T-cell (primary cell): ENCODE data around the gene ZFYVE27. TPM values are rescaled to one million over a fixed set of nuclear protein-coding genes. Genes with fewer than 3 reads are reported as not detected.

Experiments used
- ATAC-seq, 4 experiments: fragments of 200-7000 bp in 3 of 4; fragments of 150-1000 bp in 1 of 4; cut with Tn5 transposase; replicated peaks in 1 of 4; 1 replicate in 3 of 4; 2 replicates in 1 of 4; pipeline ENCODE4 v1.10.0; 2021; ENCODE audit warnings: moderate library complexity in 3 of 4, mild to moderate bottlenecking in 2 of 4, moderate number of reproducible peaks in 1 of 4
- CTCF ChIA-PET, 2 donors: fragments of 300-600 bp; sonication (Branson Sonifier 250); formaldehyde crosslinking; loops; one replicate each; lab custom pipeline; 2022; ENCODE audit warnings: antibody characterized with exemption in 2 of 2; lab: Charles Lee
- POLR2A ChIA-PET, 2 donors: fragments of 300-600 bp; sonication (Branson Sonifier 250); formaldehyde crosslinking; loops; one replicate each; lab custom pipeline; 2022; ENCODE audit warnings: antibody characterized with exemption in 2 of 2; lab: Charles Lee
- DNase-seq, 35 experiments: peaks; one replicate each; pipeline versions ENCODE4 v3.0.0 to v3.0.0-alpha.2; 2013 to 2023
- H3K27ac ChIP-seq: one replicate; pipeline ENCODE4 v1.5.1; 2013; ENCODE audit warnings: low read length
- H3K27me3 ChIP-seq, 2 experiments: replicated peaks in 1 of 2; 1 replicate in 1 of 2; 2 replicates in 1 of 2; pipeline versions ENCODE4 v1.6.1 to v1.7.0; 2013; ENCODE audit warnings: low read length in 1 of 2, mixed read lengths in 1 of 2; ENCODE audit not compliant: control insufficient read depth in 2 of 2, insufficient read depth in 2 of 2; ENCODE audit errors: extremely low read depth in 1 of 2
- H3K36me3 ChIP-seq, 2 donors: 1 replicate in 1 of 2; 2 replicates in 1 of 2; pipeline versions ENCODE4 v1.6.1 to v1.7.0; 2013; ENCODE audit warnings: low read length in 1 of 2; ENCODE audit not compliant: control insufficient read depth in 2 of 2, insufficient read depth in 1 of 2; ENCODE audit errors: extremely low read depth in 1 of 2
- H3K4me1 ChIP-seq, 2 experiments: 1 replicate in 1 of 2; 2 replicates in 1 of 2; pipeline versions ENCODE4 v1.6.1 to v1.7.0; 2013; ENCODE audit warnings: low read length in 2 of 2, mixed read lengths in 1 of 2; ENCODE audit not compliant: insufficient read depth in 2 of 2, control insufficient read depth in 1 of 2; ENCODE audit errors: extremely low read depth in 1 of 2
- H3K4me3 ChIP-seq, 2 donors: 1 replicate in 1 of 2; 2 replicates in 1 of 2; pipeline versions ENCODE4 v1.5.1 to v1.7.0; 2013; ENCODE audit warnings: mild to moderate bottlenecking in 2 of 2, low read length in 1 of 2, moderate library complexity in 1 of 2; ENCODE audit not compliant: control insufficient read depth in 1 of 2; ENCODE audit errors: extremely low read depth in 1 of 2
- H3K9me3 ChIP-seq: 2 replicates; pipeline ENCODE4 v1.7.0; 2013
- H3K27ac Mint-ChIP-seq, 2 donors: one replicate each; pipeline ENCODE4 v1.8.0; 2020 to 2021; ENCODE audit warnings: mild to moderate bottlenecking in 2 of 2, mixed read lengths in 2 of 2
- H3K27me3 Mint-ChIP-seq, 2 donors: one replicate each; pipeline ENCODE4 v1.8.0; 2021 to 2022; ENCODE audit warnings: mixed read lengths in 2 of 2
- H3K36me3 Mint-ChIP-seq: one replicate; pipeline ENCODE4 v1.8.0; 2021; ENCODE audit warnings: mixed read lengths
- H3K4me1 Mint-ChIP-seq, 3 donors: one replicate each; pipeline ENCODE4 v1.8.0; 2020 to 2022; ENCODE audit warnings: mixed read lengths in 3 of 3, mild to moderate bottlenecking in 1 of 3
- H3K4me3 Mint-ChIP-seq, 3 donors: one replicate each; pipeline ENCODE4 v1.8.0; 2020 to 2022; ENCODE audit warnings: mild to moderate bottlenecking in 3 of 3, mixed read lengths in 3 of 3, moderate library complexity in 3 of 3
- H3K9me3 Mint-ChIP-seq, 3 donors: one replicate each; pipeline ENCODE4 v1.8.0; 2020 to 2022; ENCODE audit warnings: mixed read lengths in 3 of 3
- WGBS: methylation state at CpG from one replicate; pipeline ENCODE4 v1.1.5; 2013; ENCODE audit warnings: missing lambda C conversion rate; ENCODE audit not compliant: insufficient coverage; 5-methylcytosine and 5-hydroxymethylcytosine counted together
- total RNA-seq, 35 experiments: library from RNA in 6 of 35; stranded (reverse) in 6 of 35; fragments of 120-200 nt in 1 of 35; gene quantifications; one replicate each; pipeline versions ENCODE4 v1.2.1 to v1.2.4 and lab custom pipeline; 2013 to 2026

ZFYVE27 gene
- total RNA-seq, 5 donors from 2014 or later (not counting 1 experiment from before 2014, with no cell fraction given) = 57.6 to 68.0 (median 60.0) TPM

DNA sequence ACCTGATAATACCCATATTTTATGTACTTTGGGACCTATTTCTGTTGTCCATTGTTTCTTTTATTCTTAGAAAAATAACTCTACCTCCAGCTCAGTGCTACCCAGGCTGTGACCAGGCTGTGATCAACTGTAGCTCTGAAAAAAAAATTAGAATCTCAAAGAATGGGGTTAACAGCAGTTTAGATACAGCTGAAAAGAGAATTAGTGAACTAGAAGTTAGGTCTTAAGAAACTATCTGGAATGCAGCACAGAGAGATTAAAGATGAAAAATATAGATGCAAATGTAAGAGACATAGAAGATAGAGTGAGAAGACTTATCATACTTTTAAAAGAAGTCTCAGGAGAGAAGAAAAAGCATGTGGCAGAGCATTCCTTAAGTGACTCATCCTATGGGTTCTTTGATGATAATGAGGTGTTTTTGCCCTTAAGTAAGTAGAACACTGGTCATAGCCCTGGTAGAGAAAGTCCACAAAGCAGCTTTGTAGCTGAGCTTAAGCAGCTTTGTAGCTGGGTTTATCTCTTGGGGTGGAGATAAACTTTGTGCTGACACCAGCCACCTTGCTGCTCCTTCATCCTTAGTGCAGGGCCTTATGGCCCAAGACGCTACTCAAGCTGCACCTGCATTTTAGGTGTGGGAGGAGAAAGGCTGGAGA is 62.2 kb downstream of the ZFYVE27 start:
- Histone ChIP-seq H3K36me3 (no peaks in the 10 kb centered on the region), H3K9me3 (no peaks in the 10 kb centered on the region), H3K4me3 (no peak overlapping the region), H3K4me1 (peaks cover 10 to 19% of the 10 kb centered on the region in 2 experiments), H3K27me3 (no peaks in the 10 kb centered on the region), H3K27ac (no peak overlapping the region)
- no peak overlapping the region for H3K27ac Mint-ChIP-seq
- H3K4me1 Mint-ChIP-seq = peaks cover 29 to 37% (median 32%) of the 10 kb centered on the region in 3 donors
- ATAC-seq = no peak
- no CpG with 5 or more reads among the region's 1 CpG for WGBS
- POLR2A ChIA-PET = interaction anchor here in 1 of 2 donors (0.7 kb wide), 1 partner anchor 50 kb away, joined by 3 read pairs; no protein-coding TSS in a partner anchor
- no peak overlapping the region for H3K4me3 Mint-ChIP-seq
- H3K36me3 Mint-ChIP-seq = peaks cover 7% of the 10 kb centered on the region
- no peaks in the 10 kb centered on the region for H3K27me3 Mint-ChIP-seq
- peaks cover 0 to 13% (median 3%) of the 10 kb centered on the region in 3 donors for H3K9me3 Mint-ChIP-seq
- CTCF ChIA-PET = interaction anchor here in 1 of 2 donors (0.6 kb wide), 1 partner anchor 1641 kb away, joined by 5 read pairs; no protein-coding TSS in a partner anchor
- DNase-seq = no peak

DNA sequence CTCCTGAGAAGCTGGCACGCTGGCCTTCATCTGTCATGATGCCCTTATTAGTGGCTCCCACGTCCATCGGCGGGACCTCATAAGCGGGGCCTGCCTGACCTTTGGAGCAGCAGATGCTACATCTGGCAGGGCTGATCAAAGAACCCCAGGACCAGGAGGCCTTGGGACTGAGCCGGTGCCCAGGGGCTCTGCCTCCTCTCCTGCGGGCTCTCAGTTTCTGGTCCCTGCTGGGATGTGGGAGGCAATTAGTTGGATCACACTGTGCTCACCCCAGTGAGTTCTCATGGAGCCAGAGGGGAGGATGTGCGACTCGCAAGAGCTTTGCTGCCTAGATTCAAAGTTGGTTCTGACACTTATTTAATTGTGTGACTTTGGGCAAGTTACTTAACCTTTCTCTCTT is 63.5 kb downstream of the ZFYVE27 start:
- CTCF ChIA-PET = no interaction called here
- peaks cover 25 to 38% (median 27%) of the 10 kb centered on the region in 3 donors for H3K4me1 Mint-ChIP-seq
- Histone ChIP-seq H3K4me1 (peaks cover 10 to 19% of the 10 kb centered on the region in 2 experiments), H3K36me3 (no peaks in the 10 kb centered on the region), H3K27me3 (no peaks in the 10 kb centered on the region), H3K27ac (no peak overlapping the region), H3K9me3 (no peaks in the 10 kb centered on the region), H3K4me3 (no peak overlapping the region)
- H3K4me3 Mint-ChIP-seq = no peak overlapping the region
- peaks cover 0 to 13% (median 3%) of the 10 kb centered on the region in 3 donors for H3K9me3 Mint-ChIP-seq
- no peak overlapping the region for H3K27ac Mint-ChIP-seq
- no peaks in the 10 kb centered on the region for H3K27me3 Mint-ChIP-seq
- POLR2A ChIA-PET = no interaction called here
- DNase-seq = no peak
- 91% methylated on average over 6 of the region's 9 CpGs for WGBS
- no peak for ATAC-seq
- peaks cover 7% of the 10 kb centered on the region for H3K36me3 Mint-ChIP-seq

DNA sequence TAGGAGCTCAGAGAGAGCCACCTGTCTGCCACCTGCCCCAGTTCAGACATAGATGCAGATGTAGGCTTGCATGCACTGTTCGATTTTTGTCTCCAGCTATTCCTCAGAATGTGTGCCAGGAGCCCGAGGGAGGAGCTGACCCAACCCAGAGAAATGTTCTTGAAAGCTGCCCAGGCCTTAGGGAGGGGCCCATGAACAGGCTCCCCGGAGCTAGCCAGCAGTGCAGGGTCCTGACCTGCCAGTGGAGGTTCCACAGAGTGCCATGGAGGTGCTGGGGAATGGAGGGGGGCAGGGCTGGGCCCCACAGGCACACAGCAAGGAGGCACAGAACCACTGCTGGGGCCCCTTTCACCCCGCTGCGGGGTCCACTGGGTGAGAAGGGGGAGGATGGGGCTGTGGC is 64.5 kb downstream of the ZFYVE27 start:
- CTCF ChIA-PET = no interaction called here
- peaks cover 7% of the 10 kb centered on the region for H3K36me3 Mint-ChIP-seq

DNA sequence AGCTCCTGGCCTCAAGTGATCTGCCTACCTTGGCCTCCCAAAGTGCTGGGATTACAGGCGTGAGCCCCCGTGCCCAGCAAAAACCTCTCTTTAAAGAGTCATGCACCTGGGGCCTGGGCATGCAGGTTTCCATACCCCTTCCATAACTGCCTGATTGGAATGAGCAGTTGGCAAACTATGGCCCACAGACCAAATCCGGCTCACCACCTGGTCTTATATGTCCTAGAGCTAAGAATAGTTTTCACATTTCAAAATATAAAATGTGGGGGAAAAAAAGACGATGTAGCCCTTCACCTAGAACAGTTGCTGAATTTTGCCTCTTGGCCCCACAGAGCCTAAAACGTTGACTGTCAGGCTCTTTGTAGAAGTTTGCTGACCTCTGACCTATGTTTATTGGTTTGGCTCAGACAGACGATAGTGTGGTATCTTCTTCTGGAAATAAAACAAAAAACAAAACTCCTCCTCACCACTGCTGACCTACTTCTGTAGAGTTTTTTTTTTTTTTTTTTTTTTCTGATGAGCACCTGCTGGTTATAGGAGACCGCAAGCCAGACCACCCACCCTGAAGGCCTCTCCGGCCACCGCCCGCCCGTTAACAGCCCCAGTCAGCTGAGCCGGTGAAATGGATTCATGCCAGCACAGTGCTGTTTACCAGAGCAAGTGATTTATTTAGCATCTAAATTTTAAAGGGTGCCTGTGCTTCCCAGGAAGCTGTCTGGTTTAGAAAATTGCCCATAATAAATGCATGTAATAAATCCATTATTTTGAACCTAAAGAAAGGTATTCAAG is 68.4 kb downstream of the ZFYVE27 start:
- H3K4me1 Mint-ChIP-seq = peaks cover 0 to 7% (median 2%) of the 10 kb centered on the region in 3 donors
- WGBS = 84% methylated on average over 8 of the region's 12 CpGs
- Histone ChIP-seq H3K4me1 (no peaks in the 10 kb centered on the region), H3K27me3 (peaks cover 0 to 8% of the 10 kb centered on the region in 2 experiments), H3K4me3 (no peak overlapping the region), H3K36me3 (no peaks in the 10 kb centered on the region), H3K27ac (no peak overlapping the region), H3K9me3 (no peaks in the 10 kb centered on the region)
- no peaks in the 10 kb centered on the region for H3K27me3 Mint-ChIP-seq
- no peaks in the 10 kb centered on the region for H3K9me3 Mint-ChIP-seq
- POLR2A ChIA-PET = no interaction called here
- DNase-seq = no peak
- H3K36me3 Mint-ChIP-seq = no peaks in the 10 kb centered on the region
- H3K27ac Mint-ChIP-seq = no peak overlapping the region
- CTCF ChIA-PET = no interaction called here
- no peak overlapping the region for H3K4me3 Mint-ChIP-seq
- no peak for ATAC-seq

More for the DNA sequence above, 64.5 kb downstream of the ZFYVE27 start:
- DNase-seq (no peak), ATAC-seq (no peak)
- peaks cover 0 to 13% (median 3%) of the 10 kb centered on the region in 3 donors for H3K9me3 Mint-ChIP-seq
- H3K27me3 Mint-ChIP-seq = no peaks in the 10 kb centered on the region
- POLR2A ChIA-PET = no interaction called here
- Histone ChIP-seq H3K36me3 (no peaks in the 10 kb centered on the region), H3K27ac (no peak overlapping the region), H3K4me3 (no peak overlapping the region), H3K9me3 (no peaks in the 10 kb centered on the region), H3K27me3 (no peaks in the 10 kb centered on the region), H3K4me1 (peaks cover 4 to 13% of the 10 kb centered on the region in 2 experiments)
- 71% methylated on average over 5 of the region's 5 CpGs for WGBS
- H3K27ac Mint-ChIP-seq = no peak overlapping the region
- peaks cover 16 to 29% (median 18%) of the 10 kb centered on the region in 3 donors for H3K4me1 Mint-ChIP-seq
- no peak overlapping the region for H3K4me3 Mint-ChIP-seq

DNA sequence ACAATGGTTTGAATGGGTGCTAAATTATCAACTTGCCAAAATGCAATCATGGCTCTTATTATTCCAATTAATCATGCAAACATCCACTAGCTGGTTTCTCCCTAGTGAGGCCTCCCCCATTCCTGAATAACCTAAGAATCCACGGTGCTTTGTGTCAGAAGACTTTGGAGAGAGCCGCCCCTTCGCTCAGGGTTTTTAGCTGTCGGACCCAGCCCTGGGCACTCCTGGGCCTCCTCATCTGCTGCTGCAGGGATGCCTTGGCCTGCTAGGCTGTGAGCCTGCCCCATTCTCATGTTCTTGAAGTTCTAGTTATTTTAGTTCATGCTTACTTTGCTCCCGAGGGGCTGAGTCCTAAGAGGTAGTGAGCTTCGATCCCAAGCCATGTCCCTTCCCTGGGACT is 69.0 kb downstream of the ZFYVE27 start:
- no peaks in the 10 kb centered on the region for H3K27me3 Mint-ChIP-seq
- no peak overlapping the region for H3K4me3 Mint-ChIP-seq
- peaks cover 0 to 8% of the 10 kb centered on the region in 2 experiments for H3K27me3 ChIP-seq
- WGBS = 87% methylated on average over 6 of the region's 6 CpGs
- H3K36me3 ChIP-seq = no peaks in the 10 kb centered on the region
- no peak overlapping the region for H3K27ac ChIP-seq
- CTCF ChIA-PET = interaction anchor here in 1 of 2 donors (0.7 kb wide), 1 partner anchor 23 kb away, joined by 3 read pairs; no protein-coding TSS in a partner anchor
- no peaks in the 10 kb centered on the region for H3K9me3 Mint-ChIP-seq
- no peak for DNase-seq
- POLR2A ChIA-PET = no interaction called here
- peaks cover 0 to 7% (median 2%) of the 10 kb centered on the region in 3 donors for H3K4me1 Mint-ChIP-seq
- no peak for ATAC-seq
- no peak overlapping the region for H3K4me3 ChIP-seq
- H3K27ac Mint-ChIP-seq = no peak overlapping the region
- no peaks in the 10 kb centered on the region for H3K9me3 ChIP-seq
- H3K36me3 Mint-ChIP-seq = no peaks in the 10 kb centered on the region
- H3K4me1 ChIP-seq = no peaks in the 10 kb centered on the region

DNA sequence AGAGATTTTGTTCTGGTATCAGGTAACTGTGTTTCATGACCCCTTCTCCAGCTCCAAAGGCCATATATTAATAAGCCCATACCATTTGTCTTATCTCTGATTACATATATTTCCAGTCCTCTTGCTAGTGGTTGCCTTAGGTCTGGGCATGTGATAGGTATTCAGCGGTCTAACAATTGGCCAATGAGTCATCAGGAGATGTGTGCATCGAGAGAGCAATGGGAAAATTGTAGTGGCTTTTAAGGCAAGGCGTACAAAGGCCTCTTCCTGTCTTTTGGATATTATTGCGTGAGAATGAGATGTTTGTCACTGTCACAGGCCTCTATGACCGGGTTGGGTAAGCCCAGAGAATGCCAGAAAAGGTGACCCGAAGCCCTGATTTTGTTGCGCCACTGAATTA is 73.5 kb downstream of the ZFYVE27 start:
- H3K36me3 Mint-ChIP-seq = no peaks in the 10 kb centered on the region
- H3K9me3 ChIP-seq = no peaks in the 10 kb centered on the region
- ATAC-seq = no peak
- POLR2A ChIA-PET = no interaction called here
- peaks cover 0 to 13% of the 10 kb centered on the region in 2 experiments for H3K27me3 ChIP-seq
- CTCF ChIA-PET = no interaction called here
- H3K27me3 Mint-ChIP-seq = no peaks in the 10 kb centered on the region
- H3K4me1 ChIP-seq = no peaks in the 10 kb centered on the region
- H3K4me3 ChIP-seq = no peak overlapping the region
- no peak for DNase-seq
- whole genome bisulfite sequencing = 57% methylated on average over 4 of the region's 7 CpGs
- no peaks in the 10 kb centered on the region for H3K9me3 Mint-ChIP-seq
- H3K4me3 Mint-ChIP-seq = no peak overlapping the region
- H3K36me3 ChIP-seq = no peaks in the 10 kb centered on the region
- H3K4me1 Mint-ChIP-seq = peaks cover 4 to 9% (median 7%) of the 10 kb centered on the region in 3 donors
- H3K27ac Mint-ChIP-seq = no peak overlapping the region
- no peak overlapping the region for H3K27ac ChIP-seq
